Stimulated activated CD4-positive, alpha-beta T cell treated with anti-CD3 and anti-CD28 coated beads, Interleukin-1b, Interleukin-23, amount 100 ng/mL, for 24 hours (primary cell): ENCODE measurements around the gene RHO.
"Not testable (repeated sequence)": the region's sequence is repeated elsewhere in the genome, so short reads cannot be mapped to it uniquely, and the experiment has no call there.

Source experiments
- DNase-seq, 4 experiments: peaks; one replicate each; pipeline ENCODE4 v3.0.0-alpha.2; 2020; ENCODE audit warnings: low read depth in 4 of 4, low spot score in 1 of 4

Gene RHO

DNA sequence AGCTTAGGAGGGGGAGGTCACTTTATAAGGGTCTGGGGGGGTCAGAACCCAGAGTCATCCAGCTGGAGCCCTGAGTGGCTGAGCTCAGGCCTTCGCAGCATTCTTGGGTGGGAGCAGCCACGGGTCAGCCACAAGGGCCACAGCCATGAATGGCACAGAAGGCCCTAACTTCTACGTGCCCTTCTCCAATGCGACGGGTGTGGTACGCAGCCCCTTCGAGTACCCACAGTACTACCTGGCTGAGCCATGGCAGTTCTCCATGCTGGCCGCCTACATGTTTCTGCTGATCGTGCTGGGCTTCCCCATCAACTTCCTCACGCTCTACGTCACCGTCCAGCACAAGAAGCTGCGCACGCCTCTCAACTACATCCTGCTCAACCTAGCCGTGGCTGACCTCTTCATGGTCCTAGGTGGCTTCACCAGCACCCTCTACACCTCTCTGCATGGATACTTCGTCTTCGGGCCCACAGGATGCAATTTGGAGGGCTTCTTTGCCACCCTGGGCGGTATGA lies at the start of gene RHO:
RHO (plus strand) TSS at position 51 of the 512 bp plus-strand sequence; CDS start at position 146, 95 bp downstream.
- DNase-seq: no peak

DNA sequence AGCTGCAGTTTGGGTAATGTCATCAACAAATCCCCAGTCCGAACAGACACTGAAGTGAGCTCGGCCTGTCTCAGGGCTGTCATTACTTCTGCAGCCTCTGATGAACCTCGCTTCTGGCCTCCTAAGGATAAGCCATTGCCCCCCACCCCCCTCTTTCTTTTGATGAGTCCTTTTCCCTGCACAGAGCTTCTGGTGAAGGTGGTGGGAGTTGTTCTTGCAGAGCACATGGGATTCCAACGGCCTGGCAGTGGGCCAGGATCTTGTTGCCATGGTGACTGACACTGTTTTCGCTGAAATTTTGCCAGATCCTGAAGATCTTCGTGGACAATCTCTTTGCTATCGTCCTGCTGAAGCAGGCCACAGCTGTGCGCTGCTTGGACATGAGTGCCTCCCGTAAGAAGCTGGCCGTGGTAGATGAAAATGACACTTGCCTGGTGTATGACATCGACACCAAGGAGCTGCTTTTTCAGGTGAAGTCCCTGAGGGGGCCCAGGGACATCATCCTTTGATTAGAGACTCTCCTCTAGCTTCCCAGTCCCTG lies 47.1 kb upstream of the RHO start:
- not testable (repeated sequence) for DNase-seq

DNA sequence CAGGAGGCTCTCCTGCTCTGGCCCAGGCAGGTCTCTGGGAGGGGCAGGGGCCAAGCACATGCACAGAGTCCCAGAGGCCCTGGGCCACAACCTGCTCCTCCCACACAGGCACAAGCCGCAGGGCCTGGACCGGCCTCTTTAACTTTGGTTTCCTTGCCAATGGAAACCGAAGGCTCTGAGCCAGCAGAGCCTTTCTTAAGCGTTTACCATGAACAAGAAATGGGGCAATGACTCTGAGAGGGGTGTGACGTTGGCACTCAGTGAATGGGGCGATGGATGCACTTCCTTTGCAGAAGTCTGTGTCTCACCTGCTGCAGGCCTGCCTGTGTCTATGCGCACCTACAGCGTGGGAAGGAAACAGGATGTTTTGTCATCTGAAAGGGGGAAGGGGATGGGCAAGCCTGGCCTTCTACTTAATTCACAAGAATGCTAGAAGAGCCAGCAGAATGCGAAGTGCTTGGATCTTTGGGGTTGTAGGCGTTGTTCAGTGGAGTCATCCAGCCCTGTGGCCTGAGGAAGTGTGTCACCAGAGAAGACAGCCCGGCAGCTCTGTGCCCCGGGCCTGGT lies 46.6 kb upstream of the RHO start:
- DNase-seq: peak in 2 of 4 experiments; percentile 2 to 4

DNA sequence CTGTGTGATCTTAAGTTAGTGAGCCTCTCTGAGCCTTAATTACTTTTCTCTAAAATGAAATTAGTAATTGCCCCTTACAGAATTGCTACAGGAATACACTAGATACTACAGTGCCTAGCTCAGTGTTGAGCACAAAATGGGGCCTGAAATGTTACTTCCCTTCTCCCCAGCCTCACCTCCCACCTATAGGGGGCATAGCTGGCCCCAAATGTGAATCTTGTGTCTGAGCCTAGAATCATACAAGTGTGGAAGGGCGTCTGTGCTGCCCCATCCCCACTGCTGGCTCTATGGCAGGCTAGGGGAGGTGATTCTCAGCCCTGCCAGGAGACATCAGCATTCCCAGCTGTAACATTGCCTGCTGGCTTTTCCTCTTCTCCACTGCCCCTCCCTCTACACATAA lies 45.7 kb upstream of the RHO start:
- DNase-seq: no peak

DNA sequence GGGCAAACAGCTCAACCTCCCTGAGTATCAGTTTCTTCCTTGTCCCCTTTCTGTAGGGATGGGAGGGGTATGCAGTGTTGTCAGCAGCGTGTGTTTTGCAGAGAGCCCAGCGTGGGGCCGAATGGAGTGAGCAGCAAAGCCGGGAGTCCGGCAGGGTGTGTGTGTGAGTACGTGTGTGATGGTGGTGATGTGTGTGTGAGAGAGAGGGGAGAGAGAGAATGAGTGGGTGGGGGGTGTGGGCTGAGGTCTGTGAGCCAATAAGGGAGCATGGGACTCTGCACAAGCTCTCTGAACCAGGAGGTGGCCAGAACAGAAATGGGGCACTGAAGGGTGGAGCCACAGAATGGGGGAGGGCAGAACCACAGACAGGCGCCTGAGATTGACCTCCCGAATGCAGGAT lies 44.6 kb upstream of the RHO start:
- no peak for DNase-seq

DNA sequence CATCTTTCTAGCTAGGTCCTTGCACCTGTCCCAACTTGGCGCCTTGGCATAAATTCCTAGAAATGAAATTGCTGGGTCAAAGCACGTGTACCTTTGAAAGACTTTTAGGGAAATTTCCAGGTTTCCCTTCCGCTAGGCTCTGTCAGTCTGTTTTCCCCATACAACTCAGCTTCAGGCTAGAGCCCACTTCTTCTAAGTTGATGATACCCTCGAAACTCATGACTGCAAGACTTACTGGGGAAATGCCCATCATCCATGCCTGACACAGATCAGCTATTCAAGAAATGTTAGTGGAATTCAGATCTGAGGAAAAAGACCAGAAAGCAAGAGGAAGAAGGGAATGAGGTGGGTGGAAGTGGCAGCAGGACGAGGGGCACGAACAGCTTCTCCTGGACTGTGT lies 43.3 kb upstream of the RHO start:
- not testable (repeated sequence) for DNase-seq

DNA sequence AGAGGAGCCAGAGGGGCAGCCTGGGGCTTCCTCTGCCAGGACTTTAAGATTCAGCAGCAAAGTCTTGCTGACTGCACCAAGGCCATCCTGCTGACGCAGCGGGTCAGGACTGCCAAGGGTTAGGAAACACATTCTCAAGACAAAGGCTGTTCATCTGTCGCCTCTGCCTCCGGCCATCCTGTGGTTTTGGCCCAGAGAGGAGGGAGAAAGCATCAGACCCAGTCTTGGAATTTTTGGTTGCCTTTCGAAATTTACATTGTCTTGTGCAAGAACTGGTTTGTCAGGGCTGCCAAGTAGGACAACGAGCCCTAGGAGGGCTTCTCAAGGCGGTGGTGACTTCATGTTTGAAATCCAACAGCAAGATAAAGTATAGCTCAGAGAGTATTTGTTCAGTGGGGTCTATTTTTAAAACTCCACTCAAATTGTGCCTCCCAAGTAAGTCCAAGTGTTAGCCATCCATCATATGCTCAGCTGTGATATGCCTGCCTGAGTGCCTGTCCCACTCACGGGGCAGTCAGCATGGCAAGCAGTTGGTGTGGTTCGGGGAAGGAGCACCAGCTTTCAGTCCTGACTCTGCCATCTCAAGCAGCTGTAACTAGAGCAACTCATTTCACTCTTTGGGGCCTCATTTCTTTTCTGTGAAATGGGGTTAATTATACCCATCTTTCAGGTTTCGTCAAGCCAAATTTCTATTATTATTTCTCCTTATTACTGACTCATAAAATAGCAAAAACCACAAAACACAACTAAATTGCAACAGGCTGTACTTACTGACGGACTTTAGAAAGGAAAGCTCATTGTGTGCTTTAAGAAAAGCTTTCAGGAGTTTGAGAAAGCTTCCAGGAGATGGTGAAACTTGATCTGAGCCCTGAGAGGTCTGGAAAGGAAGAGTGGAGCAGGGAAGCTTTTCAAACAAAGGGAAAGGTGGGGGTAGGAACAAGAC lies 42.4 kb upstream of the RHO start:
- DNase-seq: no peak

DNA sequence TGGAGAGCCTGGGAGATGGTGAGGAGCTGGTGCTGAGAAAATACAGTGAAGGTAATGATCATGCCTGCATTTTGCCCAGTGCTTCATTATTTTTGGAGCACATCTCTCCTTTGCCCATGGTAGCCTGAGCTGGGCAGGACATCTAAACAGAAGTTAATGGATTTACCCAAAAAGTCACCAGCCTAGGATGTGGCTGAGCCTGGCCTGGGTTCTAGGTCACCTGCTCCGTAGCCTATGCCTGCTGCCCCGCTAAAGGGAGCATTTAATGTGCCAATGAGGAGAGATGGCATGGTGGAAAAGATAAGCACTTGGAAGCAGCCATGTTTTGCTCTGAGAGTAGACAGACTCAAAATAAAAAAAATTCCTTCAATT lies 41.8 kb upstream of the RHO start:
- DNase-seq: no peak

DNA sequence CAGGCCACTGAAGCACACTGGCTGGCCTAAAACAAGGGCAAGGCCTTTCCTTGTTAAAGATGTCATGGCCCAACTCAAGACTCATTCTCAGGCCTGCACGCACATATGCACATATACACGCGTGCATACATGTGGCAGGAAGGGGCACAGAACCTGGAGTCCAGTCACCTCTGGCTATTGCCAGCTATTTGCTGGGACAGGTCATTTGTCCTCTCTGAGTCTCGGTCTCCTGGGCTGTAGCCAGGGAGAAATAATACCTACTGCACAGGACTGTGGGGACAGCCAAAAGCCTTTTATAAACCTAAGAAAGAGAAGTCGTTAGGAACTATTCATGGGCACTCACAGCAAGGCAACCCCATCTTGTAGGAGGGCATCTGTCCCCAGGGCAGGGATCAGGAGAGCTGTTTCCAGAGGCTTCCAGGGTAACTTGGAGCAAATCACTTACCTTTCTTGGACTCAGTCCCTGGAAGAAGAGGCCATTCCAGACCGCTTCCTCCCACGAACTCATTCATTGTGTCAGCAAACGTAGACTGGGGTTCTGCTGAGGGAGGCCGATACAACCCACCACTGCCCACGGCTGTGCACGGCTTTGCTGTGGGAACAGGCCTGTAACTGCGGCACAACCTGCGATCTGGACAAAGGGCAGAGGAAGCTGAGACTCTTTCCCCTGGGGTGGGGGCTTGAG lies 41.1 kb upstream of the RHO start:
- no peak for DNase-seq

DNA sequence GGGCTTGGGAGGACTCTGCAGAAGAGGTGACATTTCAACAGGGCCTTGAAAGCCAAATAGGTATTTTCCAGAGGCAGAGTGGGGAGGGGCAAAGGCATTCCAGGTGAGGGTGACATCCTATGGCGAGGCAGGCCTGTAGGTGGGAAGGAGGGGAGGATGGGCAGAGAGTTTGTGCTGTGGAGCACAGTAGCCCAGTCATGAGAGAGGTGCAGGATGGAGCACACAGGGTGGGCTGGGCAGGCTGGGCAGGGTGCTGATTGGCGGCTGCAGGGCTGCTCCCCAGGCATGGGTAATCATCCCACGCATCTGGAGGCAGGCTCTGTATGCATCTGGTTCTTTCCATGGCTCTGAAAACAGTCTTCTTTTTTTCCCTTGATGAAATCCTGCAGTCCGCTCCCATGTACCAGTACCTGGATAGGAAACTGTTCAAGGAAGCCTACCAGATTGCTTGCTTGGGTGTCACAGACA lies 40.5 kb upstream of the RHO start:
- DNase-seq: not testable (repeated sequence)

DNA sequence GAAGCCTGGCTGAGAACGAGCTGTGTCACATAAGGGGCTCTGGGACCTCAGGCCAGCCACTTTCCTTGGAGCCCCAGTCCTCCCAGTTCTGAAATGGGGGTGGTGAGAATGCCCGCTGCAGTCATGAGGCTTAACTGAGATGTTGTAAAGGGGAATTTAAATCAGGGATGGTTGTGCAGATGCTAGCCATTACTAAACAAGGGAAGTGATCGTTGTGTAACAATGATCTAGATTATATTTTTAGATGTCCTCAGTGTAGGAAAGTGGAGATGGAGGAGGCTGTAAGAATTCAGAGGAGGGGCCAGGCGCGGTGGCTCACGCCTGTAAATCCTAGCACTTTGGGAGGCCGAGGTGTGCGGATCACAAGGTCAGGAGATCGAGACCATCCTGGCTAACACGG lies 39.2 kb upstream of the RHO start:
- not testable (repeated sequence) for DNase-seq

DNA sequence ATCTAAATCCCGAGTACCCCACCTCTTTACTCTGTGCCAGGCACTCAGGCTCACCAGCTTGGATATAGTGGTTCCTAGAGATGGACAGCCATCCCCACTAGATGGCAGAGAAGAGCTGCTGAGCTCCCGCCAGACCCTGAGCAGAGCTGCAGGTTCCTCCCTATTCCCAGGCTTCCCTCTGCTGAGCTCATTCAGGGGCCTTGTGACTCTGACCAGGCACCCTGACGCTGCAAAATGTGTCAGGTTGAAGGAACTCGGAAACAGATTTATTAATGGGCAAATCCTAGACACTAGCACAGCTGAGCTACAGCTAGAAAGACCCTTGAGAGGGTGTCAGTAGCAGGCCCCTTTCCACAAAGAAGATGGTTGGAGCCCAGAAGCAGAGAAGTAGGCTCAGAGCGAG lies 38.2 kb upstream of the RHO start:
- DNase-seq: peak; percentile 12 to 40 (median 19)

DNA sequence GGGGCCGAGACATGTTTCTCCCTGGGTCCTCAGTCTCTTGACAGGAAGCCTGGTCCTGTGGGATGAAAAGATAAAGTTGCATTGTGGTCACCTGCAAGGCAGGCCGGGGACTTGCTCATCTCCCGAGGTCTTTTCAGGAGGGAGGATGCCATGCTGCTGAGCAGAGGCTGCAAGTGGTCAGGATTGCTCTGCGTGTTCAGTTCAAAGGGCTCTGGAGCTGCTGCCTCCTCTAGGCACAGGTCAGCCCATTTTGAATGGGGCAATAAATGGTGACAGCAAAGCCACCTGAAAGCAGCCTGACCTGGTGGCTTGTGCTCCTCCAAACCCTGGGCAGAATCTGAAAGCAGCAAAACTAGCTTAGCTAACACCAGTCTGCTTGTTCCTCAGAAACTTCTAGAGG lies 37.4 kb upstream of the RHO start:
- DNase-seq: not testable (repeated sequence)

DNA sequence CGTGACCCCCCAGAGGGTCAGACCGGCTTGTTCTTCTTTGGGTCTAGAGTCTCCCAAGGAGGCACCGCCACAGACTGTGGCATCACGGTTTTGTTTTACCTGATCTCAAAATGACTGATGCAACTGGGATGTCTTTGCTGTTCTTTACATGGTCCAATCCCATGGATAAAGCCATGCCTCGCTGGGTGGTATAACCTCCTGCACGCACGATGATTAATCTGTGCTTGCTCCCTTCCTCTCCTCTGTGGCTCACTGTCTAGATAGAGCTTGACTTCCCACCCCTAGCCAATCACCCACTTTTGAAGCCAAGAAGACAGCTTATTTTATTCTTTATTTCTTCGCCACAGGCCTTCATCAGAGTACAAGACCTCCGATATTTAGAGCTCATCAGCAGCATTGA lies 36.6 kb upstream of the RHO start:
- no peak for DNase-seq

DNA sequence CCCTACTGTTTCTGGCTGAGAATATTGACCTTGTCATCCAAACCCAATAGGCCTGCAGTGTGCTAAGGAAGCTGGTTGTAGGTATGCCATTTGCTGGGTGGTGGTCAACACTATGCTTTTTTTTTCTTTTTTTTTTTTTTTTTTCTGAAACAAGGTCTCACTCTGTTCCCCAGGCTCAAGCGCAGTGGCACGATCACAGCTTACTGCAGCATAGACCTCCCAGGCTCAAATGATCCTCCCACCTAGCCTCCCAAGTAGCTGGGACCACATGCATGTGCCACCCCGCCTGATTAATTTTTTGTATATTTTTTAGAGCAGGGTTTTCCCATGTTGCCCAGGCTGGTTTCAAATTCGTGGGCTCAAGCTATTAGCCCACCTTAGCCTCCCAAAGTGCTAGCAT lies 35.7 kb upstream of the RHO start:
- DNase-seq: no peak

DNA sequence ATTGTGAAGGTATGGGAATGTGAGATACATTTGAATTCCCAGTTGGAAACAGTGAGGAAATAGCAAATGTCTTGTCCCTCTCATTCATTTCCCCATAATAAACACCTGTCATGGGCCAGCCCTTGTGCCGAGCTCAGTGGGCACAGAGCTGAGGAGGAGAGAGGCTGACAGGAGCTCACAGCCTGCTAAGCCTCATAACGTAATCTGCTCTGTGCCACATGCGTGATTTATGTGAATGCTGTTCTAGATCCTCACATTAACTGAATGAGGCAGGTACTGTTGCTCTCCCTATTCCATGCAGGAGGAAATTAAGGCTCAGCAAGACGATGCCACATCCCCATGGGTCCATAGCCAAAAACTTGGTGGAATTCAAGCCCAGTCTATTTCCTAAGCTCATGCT lies 35.2 kb upstream of the RHO start:
- DNase-seq: no peak

DNA sequence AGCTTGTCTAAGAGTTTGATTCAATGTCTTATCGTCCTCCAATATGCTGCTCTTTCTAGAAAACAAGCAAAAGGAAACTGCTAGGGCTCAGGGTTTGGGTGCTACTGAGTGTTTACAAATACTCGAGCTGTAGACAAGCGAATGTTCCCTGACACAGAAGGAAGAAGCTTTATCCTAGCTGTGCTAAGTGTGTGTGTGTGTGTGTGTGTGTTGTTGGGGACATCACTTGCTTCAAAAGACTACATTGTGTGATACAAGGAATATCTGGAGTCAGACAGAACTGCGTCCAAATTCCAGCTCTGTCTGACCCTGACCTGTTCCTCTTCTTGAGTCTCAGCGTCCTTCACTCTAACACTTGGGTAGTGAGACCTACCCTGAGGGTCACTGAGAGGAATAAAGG lies 33.9 kb upstream of the RHO start:
- DNase-seq: not testable (repeated sequence)

DNA sequence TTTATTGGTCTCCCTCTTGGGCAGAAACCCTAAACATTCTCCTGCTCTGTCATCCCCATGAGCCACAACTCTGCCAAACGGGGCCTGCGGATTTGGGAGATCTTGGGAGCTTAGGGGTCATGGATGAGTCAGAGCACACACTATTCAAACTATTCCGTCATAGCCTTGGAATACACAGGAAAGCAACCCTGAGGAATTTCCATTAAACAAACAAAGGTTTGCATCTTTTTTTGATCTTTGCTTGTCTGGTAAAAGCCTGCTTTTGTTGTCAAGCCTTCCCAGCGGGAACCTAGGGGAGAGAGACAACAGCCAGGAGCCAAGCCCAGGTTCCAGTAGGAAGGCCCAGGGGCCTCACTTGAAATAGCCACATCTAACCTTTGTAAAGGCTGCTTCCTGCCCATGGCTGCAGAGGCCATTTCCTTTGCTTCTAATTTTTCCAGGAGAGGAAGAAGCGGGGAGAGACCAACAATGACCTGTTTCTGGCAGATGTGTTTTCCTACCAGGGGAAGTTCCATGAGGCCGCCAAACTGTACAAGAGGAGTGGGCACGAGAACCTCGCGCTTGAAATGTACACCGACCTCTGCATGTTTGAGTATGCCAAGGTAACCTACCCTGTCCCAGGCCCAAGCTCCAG lies 33.3 kb upstream of the RHO start:
- not testable (repeated sequence) for DNase-seq

DNA sequence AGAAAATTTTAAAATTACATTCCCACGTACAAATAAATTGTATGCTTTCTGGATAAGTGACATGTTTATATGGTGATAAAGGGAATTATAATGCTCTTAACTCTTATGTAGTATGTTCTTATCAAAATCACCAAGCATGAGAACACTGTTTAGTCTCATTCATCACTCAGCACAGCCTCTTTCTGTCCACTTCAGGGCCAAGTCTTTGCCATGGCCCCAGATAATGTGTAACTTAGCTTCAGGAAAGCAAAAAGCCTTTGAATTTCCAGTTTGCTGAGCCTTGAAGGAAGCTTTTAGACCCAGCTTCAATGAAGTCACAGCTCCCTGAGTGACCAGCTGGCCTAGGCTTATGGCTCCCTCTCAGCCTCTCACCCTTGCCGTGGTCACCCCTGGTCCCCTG lies 30.6 kb upstream of the RHO start:
- not testable (repeated sequence) for DNase-seq

DNA sequence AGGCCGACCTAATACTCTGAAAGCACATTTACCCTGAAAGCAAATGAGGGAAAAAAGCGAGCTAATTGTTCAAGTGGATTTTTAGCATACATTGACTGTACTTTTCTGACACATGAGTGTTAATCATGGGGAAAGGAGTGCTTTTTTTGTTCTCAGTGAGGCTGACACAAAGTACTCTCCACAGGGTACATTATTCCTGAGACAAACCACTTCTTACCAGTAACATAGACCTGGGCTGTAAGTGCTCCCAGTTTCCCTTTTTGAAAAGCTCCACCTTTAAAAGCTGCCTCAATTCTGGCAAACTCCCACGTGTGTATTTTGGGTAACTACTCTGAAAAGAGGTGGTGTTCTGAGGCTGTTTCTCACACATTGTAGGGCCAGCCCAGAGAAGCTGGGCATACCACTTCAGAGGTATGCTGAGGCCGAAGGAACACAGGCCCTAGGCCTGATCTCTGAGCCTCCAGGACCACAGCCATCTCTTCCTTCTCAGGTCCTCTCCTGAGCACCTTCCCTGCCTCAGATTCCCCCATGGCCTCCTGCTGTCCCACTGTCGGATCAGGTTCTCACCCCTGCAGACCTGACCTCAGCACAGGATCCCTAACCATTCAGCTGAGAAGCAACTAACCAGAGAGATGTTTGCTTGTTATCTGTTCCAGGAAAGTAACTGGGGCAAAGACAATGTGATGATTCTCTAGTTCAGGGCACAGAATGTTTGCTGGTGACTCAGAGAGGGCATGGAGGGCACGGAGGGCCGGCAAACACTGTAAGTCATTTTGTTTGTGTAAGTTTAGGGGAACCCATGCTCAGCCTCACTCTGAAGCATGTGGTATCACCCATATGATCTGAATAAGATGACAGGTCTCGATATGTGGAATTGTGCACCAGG lies 29.6 kb upstream of the RHO start:
- not testable (repeated sequence) for DNase-seq
